Heart left ventricle (tissue), 16 donors: ENCODE data around the gene PIK3CA. TPM values are rescaled to one million over a fixed set of nuclear protein-coding genes. Genes with fewer than 3 reads are reported as not detected.

Source experiments
- ATAC-seq, 4 donors: fragments of 200-7000 bp; cut with Tn5 transposase; one replicate each; pipeline ENCODE4 v1.9.1; 2020 to 2022; ENCODE audit warnings: moderate library complexity in 4 of 4, mild to moderate bottlenecking in 3 of 4, moderate number of reproducible peaks in 1 of 4
- DNase-seq, 5 donors: peaks; one replicate each; pipeline ENCODE4 v3.0.0-alpha.2; 2020
- H3K27ac ChIP-seq, 12 donors: fragments of 200-600 bp; sonication (generic) in 4 of 12; one replicate each; pipeline versions ENCODE4 v1.5.0 to v1.8.0; 2016 to 2022; ENCODE audit warnings: mild to moderate bottlenecking in 2 of 12
- H3K27me3 ChIP-seq, 9 donors: fragments of 200-600 bp; sonication (generic) in 2 of 9; one replicate each; pipeline versions ENCODE4 v1.5.1 to v1.8.0; 2016 to 2022; ENCODE audit warnings: mild to moderate bottlenecking in 3 of 9
- H3K36me3 ChIP-seq, 9 donors: fragments of 200-600 bp; sonication (generic) in 2 of 9; one replicate each; pipeline versions ENCODE4 v1.5.0 to v1.8.0; 2018 to 2022; ENCODE audit warnings: mild to moderate bottlenecking in 2 of 9
- H3K4me1 ChIP-seq, 12 donors: fragments of 200-600 bp; sonication (generic) in 4 of 12; one replicate each; pipeline versions ENCODE4 v1.5.0 to v1.8.0; 2016 to 2022; ENCODE audit warnings: mild to moderate bottlenecking in 3 of 12
- H3K4me3 ChIP-seq, 12 donors: fragments of 200-600 bp; sonication (generic) in 4 of 12; one replicate each; pipeline versions ENCODE4 v1.5.0 to v1.8.0; 2017 to 2022; ENCODE audit warnings: mild to moderate bottlenecking in 9 of 12, moderate library complexity in 4 of 12
- H3K9me3 ChIP-seq, 12 donors: fragments of 200-600 bp; sonication (generic) in 4 of 12; one replicate each; pipeline versions ENCODE4 v1.5.0 to v1.8.0; 2016 to 2022; ENCODE audit warnings: mild to moderate bottlenecking in 1 of 12
- POLR2A ChIP-seq, 2 donors: fragments of 450-650 bp; IDR thresholded peaks; one replicate each; pipeline ENCODE4 v1.6.1; 2017; ENCODE audit warnings: antibody characterized with exemption in 2 of 2, mild to moderate bottlenecking in 2 of 2, moderate library complexity in 2 of 2
- WGBS, 4 donors: extraction: QIAGEN DNeasy Blood & Tissue Kit in 2 of 4; methylation state at CpG; one replicate each; pipeline versions ENCODE4 v1.1.5 to v1.1.7; 2013 to 2018; 5-methylcytosine and 5-hydroxymethylcytosine counted together
- intact Hi-C, 10 donors: fragments of 100-400 bp; cut with DNase I; formaldehyde crosslinking; loops; one replicate each; pipeline versions ENCODE4 v1.11.1 to v1.14.2; 2022
- polyA plus RNA-seq, 2 donors: library from polyadenylated mRNA; stranded (reverse); fragments of 200-250 nt; gene quantifications; one replicate each; pipeline ENCODE4 v1.2.3, GENCODE V29; 2013
- total RNA-seq, 9 donors: library from RNA; depleted of rRNA in 2 of 9; stranded (reverse); fragments of >200 nt in 2 of 9; fragmentation: NEBNext Ultra II Directional in 3 of 9; extraction: Animal tissue kit (Norgen Biotek cat#: 25700) in 3 of 9; gene quantifications; one replicate each; pipeline versions ENCODE4 v1.1.0 to v1.2.4, GENCODE V29; 2016 to 2023
- TF ChIP-seq, protein P1 (sequence below), 12 donors: fragments of 200-600 bp; sonication (generic) in 4 of 12; IDR thresholded peaks; one replicate each; pipeline versions ENCODE4 v1.5.0 to v1.8.0; 2018 to 2022; ENCODE audit warnings: antibody characterized with exemption in 12 of 12, mild to moderate bottlenecking in 5 of 12
- donor health status: ischemic (EF 13 %, LVEDD 7.1; RV severe dilation, severe dysfunction).
- donor health status: healthy with polysubstance abuse.
- donor health status: DM: no; HTN: yes; CAD: no.
- donor health status: DM: no; HTN: no; CAD: no.
- donor health status: ischemic (EF 25% LVEDD 6.9; RV normal size, moderate dysfunction).
- donor health status: ischemic (EF 25% LVEDD 5.7; RV mildly dilated, moderate dysfunction).
- donor health status: healthy.
- donor health status: DM: yes; HTN: yes; CAD: no.
- donor health status: ischemic (EF 35%, LVEDD 5.7; RV mildly dilated, moderate dysfunction).
- donor health status: nonischemic (EF 11% LVEDD 7.7; RV severe dilation, severe dysfunction).
- donor health status: DM: yes; HTN: yes; CAD: no.
- donor health status: PGD.
- donor health status: ischemic (EF 29% LVEDD 5.4; RV normal size, mild dysfunction).
- donor health status: nonischemic (EF 23%, LVEDD 6.1; RV moderate dilation, normal function).

PIK3CA gene
- total and polyA plus RNA-seq, 11 donors = 3.1 to 28.0 (median 18.7) TPM

DNA sequence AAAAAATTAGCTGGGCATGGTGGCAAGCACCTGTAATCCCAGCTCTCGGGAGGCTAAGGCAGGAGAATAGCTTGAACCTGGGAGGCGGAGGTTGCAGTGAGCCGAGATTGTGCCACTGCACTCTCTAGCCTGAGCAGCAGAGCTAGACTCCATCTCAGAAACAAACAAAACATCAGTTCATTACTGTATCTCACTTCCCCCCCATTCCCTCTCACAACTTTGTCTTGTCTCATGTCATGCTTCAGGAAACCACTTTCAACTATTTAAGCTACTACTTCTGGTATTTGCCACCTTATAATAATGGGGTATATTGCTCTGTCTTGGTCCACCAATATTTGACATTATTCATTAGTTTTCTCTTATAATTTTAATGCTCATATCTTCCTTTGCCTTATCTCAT is 26.2 kb downstream of the PIK3CA start:
- Histone ChIP-seq H3K27ac (no peak overlapping the region), H3K27me3 (no peaks in the 10 kb centered on the region), H3K36me3 (no peaks in the 10 kb centered on the region), H3K4me3 (no peak overlapping the region), H3K9me3 (peaks cover 0 to 34% (median 10%) of the 10 kb centered on the region in 12 donors), H3K4me1 (peaks cover 0 to 33% (median 13%) of the 10 kb centered on the region in 12 donors)
- intact Hi-C loops = no loop called here
- ATAC-seq = no peak
- no peak for DNase-seq
- WGBS, 4 donors = 93 to 97% (median 95%) methylated on average over 3 of the region's 3 CpGs
- no peak for TF ChIP-seq POLR2A (IDR thresholded peaks at IDR 0.05)
- TF ChIP-seq, protein P1, sequence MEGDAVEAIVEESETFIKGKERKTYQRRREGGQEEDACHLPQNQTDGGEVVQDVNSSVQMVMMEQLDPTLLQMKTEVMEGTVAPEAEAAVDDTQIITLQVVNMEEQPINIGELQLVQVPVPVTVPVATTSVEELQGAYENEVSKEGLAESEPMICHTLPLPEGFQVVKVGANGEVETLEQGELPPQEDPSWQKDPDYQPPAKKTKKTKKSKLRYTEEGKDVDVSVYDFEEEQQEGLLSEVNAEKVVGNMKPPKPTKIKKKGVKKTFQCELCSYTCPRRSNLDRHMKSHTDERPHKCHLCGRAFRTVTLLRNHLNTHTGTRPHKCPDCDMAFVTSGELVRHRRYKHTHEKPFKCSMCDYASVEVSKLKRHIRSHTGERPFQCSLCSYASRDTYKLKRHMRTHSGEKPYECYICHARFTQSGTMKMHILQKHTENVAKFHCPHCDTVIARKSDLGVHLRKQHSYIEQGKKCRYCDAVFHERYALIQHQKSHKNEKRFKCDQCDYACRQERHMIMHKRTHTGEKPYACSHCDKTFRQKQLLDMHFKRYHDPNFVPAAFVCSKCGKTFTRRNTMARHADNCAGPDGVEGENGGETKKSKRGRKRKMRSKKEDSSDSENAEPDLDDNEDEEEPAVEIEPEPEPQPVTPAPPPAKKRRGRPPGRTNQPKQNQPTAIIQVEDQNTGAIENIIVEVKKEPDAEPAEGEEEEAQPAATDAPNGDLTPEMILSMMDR (IDR thresholded peaks at IDR 0.05) = no peak

DNA sequence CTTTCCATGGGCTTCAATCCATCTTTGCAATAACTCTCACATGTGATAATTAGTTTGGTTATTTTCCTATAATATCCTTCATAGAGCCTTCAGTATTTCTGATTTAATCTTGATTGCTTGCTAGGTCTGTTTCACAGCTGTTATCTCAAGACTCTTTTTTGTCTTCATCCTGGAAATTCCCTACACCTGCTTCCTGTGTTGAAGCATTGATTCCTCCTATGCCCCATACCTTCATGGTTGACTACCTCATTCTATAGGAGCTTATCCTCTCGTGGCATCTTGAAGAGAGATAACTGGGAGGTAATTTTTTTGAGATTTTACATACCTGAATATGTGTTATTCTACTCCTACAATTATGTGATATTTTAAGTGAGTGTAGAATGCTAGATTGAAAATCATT is 26.7 kb downstream of the PIK3CA start:
- DNase-seq = no peak

DNA sequence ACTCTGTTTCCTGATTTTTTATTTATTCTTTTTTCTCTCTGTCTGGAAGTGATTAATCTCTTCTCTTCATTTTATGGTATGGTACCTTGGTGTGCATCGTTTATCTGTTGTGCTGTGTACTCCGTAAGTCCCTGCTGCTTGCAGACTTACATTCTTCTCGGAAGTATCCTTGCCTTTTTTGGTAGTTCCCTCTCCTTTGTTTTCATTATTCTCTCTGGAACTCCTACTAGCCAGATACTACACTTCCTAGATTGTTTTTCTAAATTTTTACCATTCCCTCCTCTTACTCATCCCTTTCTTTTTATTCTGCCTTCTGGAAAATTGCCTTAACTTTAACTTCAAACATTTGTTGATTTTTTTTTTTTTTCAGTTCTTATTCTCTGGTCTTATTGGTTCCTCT is 27.2 kb downstream of the PIK3CA start:
- ATAC-seq = peak in 1 of 4 donors; percentile 36
- intact Hi-C loops = no loop called here
- 53 to 69% (median 61%) methylated on average over 3 of the region's 3 CpGs for whole genome bisulfite sequencing, 4 donors

More for the DNA sequence above, 26.7 kb downstream of the PIK3CA start:
- H3K27ac ChIP-seq = peak overlapping the region in 1 of 12 donors; percentile 11
- no peaks in the 10 kb centered on the region for H3K27me3 ChIP-seq
- 50 to 65% (median 55%) methylated on average over 1 of the region's 1 CpG for WGBS, 4 donors
- no peaks in the 10 kb centered on the region for H3K36me3 ChIP-seq
- no peak overlapping the region for H3K4me3 ChIP-seq
- no peak for ATAC-seq
- TF ChIP-seq, protein P1 (IDR thresholded peaks at IDR 0.05) = no peak
- TF ChIP-seq POLR2A (IDR thresholded peaks at IDR 0.05) = no peak
- peaks cover 0 to 34% (median 10%) of the 10 kb centered on the region in 12 donors for H3K9me3 ChIP-seq
- H3K4me1 ChIP-seq = peaks cover 0 to 39% (median 19%) of the 10 kb centered on the region in 12 donors
- intact Hi-C loops = no loop called here

DNA sequence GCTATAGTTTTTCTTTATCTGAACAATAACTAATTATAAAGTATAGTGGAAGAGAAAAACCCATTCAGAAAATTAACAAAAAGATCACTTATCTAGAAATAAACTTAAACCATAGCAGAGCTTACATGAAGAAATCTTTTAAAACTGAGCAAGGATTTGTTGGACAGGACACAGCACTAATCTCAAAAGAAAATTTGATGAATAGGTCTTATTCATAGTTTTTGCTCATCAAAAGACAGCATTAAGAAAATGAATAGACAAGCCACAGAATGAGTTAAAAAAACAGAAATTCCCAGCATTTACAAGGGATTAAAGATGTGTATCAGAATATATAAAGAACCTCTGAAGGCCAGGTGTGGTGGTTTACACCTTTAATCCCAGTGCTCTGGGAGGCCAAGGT is 29.5 kb downstream of the PIK3CA start:
- TF ChIP-seq POLR2A (IDR thresholded peaks at IDR 0.05) = no peak
- TF ChIP-seq, protein P1 (IDR thresholded peaks at IDR 0.05) = no peak
- DNase-seq (no peak), ATAC-seq (no peak)
- Histone ChIP-seq H3K36me3 (no peaks in the 10 kb centered on the region), H3K27me3 (no peaks in the 10 kb centered on the region), H3K9me3 (peaks cover 0 to 9% (median 0%) of the 10 kb centered on the region in 12 donors), H3K27ac (no peak overlapping the region), H3K4me3 (no peak overlapping the region), H3K4me1 (peaks cover 3 to 66% (median 45%) of the 10 kb centered on the region in 12 donors)
- intact Hi-C loops = no loop called here

More for the DNA sequence above, 27.2 kb downstream of the PIK3CA start:
- Histone ChIP-seq H3K27me3 (no peaks in the 10 kb centered on the region), H3K27ac (peak overlapping the region in 1 of 12 donors; percentile 11), H3K9me3 (peaks cover 0 to 31% (median 10%) of the 10 kb centered on the region in 12 donors), H3K4me3 (no peak overlapping the region), H3K36me3 (no peaks in the 10 kb centered on the region), H3K4me1 (peaks cover 0 to 44% (median 24%) of the 10 kb centered on the region in 12 donors)
- no peak for TF ChIP-seq POLR2A (IDR thresholded peaks at IDR 0.05)
- TF ChIP-seq, protein P1 (IDR thresholded peaks at IDR 0.05) = no peak
- DNase-seq = no peak
